OCI-LY1 (cell line): ENCODE data around the gene MYBPC3.

Source experiments
- EZH2 ChIP-seq: fragments of 200-600 bp; sonication (generic), shearing (Covaris generic); IDR thresholded peaks from 2 replicates; pipeline ENCODE4 v1.8.0; 2017; ENCODE audit warnings: borderline replicate concordance, mixed run types, mild to moderate bottlenecking, antibody characterized with exemption, low read length, moderate library complexity, mixed read lengths
- TF ChIP-seq, protein P1 (sequence below): fragments of 200-600 bp; sonication (generic), shearing (Covaris generic); IDR thresholded peaks from 2 replicates; pipeline ENCODE4 v1.5.1; 2017; ENCODE audit warnings: mild to moderate bottlenecking, antibody characterized with exemption, low read length, moderate library complexity, mixed read lengths

DNA sequence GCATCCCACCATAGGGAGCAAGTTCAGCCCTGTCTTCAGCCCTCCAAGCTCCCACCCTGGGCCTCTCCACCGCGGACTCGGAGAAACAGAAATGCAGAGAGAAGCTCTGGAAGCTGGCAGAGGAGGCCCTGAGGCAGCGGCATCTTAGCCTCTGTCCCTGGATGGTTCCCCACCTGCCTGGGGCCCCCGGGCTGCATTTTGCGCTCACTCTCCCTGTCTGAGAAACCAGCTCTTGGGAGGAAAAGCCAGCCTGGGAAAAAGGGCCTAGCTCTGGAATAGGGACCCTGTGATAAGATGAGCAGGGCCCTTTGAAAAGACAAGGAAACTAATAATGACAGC, 37.9 kb upstream of the MYBPC3 start:
- TF ChIP-seq, protein P1, sequence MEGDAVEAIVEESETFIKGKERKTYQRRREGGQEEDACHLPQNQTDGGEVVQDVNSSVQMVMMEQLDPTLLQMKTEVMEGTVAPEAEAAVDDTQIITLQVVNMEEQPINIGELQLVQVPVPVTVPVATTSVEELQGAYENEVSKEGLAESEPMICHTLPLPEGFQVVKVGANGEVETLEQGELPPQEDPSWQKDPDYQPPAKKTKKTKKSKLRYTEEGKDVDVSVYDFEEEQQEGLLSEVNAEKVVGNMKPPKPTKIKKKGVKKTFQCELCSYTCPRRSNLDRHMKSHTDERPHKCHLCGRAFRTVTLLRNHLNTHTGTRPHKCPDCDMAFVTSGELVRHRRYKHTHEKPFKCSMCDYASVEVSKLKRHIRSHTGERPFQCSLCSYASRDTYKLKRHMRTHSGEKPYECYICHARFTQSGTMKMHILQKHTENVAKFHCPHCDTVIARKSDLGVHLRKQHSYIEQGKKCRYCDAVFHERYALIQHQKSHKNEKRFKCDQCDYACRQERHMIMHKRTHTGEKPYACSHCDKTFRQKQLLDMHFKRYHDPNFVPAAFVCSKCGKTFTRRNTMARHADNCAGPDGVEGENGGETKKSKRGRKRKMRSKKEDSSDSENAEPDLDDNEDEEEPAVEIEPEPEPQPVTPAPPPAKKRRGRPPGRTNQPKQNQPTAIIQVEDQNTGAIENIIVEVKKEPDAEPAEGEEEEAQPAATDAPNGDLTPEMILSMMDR: no peak
- no peak for TF ChIP-seq EZH2
